ENCODE results near the gene ARAP1. TPM values are rescaled to one million over a fixed set of nuclear protein-coding genes. Genes with fewer than 3 reads are reported as not detected.

The ARAP1 gene
- total RNA-seq, 2 donors from 2014 or later = 98.0 to 216 TPM

DNA sequence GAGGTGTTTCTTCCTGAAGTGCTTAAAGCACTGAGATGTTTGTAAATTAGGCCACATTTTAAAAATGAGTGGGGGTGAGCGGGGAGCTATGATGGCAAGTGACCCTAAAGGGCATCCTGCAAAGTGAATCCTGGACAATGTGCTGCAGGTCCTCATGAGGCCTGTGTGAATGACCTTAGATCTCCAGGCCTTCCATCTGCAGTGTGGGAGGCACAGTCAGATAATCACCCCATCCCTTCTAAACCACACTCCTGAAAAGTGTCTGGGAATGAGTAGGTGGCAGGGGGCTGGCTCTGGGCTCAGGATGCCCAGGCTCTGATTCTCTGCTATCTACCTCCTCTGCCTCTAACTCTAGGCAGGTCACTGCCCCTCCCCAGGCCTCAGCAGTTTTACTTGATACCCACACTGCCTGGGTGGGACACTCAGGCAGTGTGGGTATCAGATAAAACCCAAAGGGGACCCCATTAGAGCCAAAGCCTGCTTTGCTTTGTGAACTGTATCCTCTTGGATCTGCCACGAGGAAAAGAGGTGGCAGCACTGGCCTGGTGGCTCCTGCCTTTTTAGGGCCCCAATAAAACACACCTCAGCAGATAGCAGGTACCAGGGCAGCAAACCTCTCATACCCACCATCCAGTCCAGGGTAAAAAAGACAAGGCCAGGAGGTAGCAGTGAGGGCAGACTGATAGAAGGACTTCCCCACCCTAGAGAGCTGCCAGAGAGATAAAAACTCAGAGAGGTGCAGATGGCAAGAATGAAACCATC, 31.1 kb upstream of the ARAP1 start:
- ATAC-seq (replicated peaks) = no peak
- H3K27ac Mint-ChIP-seq = no peak overlapping the region
- H3K9me3 Mint-ChIP-seq = no peaks in the 10 kb centered on the region
- no peaks in the 10 kb centered on the region for H3K36me3 Mint-ChIP-seq (ENCODE audit: low read depth)
- H3K27me3 Mint-ChIP-seq = no peaks in the 10 kb centered on the region
- H3K4me1 Mint-ChIP-seq = peaks cover 17% of the 10 kb centered on the region
- peak overlapping the region; percentile 70 for H3K4me3 Mint-ChIP-seq

DNA sequence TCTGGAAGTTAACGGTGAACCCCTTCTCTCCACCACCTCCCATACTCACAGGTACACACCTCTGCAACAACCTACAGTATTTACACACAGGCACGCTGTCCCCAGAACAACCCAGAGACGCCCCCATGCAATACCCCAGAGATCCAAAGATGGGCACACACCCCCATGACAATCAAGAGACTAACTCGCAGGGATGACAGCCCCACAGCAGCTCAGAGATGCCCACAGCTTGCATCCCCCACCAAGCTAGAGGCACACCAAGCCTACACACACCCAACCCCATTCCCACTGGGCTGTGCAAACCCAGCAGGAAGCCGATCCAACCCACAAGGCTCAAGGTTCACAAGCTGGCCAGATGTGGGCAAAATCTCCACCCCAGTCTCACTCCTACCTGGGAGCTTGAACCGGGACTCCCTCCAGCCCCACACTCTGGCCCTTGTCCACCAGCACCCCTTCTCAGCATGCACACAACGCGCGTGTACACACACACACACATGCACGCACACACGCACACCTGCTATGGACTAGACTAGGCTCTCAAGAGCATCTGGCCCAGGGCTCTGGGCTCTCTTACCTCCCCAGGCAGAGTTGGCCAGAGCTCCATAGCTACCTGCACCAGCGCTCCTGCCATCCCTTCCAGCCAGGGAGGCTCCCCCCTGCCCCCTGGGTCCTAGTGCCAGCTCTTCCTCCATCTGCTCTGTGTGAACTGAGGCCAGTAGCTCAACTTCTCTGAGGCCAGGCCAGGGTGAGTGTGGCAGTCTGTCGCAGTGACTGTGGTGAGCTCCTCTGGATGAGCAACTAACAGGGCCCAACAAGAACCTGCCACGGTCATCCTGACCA, 30.1 kb upstream of the ARAP1 start:
- ATAC-seq (replicated peaks) = peak; percentile 20
- H3K9me3 Mint-ChIP-seq = no peaks in the 10 kb centered on the region
- peak overlapping the region; percentile 70 for H3K4me3 Mint-ChIP-seq
- H3K36me3 Mint-ChIP-seq (ENCODE audit: low read depth) = no peaks in the 10 kb centered on the region
- H3K4me1 Mint-ChIP-seq = peaks cover 17% of the 10 kb centered on the region
- H3K27me3 Mint-ChIP-seq = no peaks in the 10 kb centered on the region
- peak overlapping the region; percentile 6 for H3K27ac Mint-ChIP-seq

DNA sequence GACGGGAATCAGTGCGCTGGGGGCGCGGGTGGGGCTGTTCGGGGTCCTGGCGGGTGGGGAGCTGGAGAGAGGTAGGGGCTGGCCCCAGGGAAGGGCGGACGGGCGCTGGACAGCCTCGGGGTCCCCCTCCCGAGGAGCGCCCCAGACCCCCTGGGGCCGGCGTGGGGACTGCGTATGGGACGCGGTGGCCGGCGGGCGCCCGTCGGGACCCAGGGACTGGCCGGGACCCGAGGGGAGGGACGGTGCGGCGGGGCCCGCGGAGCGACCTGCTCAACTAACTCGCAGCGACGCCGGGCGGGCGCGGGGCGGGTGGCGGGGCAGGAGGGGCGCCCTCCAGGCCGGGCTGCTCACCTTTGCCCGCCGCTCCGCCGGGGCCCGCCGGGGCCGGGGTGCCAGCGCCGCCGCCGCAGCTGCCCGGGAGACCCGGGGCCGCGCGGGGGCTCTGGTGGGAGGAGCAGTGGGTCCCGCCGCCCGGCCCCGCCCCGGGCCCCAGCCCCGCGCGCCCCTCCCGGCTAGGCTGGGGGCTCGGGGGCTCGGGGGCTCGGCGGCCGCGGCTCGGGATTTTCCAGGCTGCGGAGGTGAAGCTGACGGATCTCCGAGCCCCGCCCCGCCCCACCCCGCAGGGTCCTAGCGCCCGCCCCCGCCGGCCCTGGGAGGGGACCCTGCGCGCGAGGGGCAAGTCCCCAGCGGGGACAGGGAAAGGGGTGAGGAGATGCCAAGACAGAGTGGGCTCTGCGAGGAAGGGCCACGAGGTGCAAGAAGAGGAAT, 29.3 kb upstream of the ARAP1 start:
- H3K36me3 Mint-ChIP-seq (ENCODE audit: low read depth) = no peaks in the 10 kb centered on the region
- peak overlapping the region; percentile 6 for H3K27ac Mint-ChIP-seq
- H3K9me3 Mint-ChIP-seq = no peaks in the 10 kb centered on the region
- ATAC-seq (replicated peaks) = peak; percentile 66
- H3K4me3 Mint-ChIP-seq = peak overlapping the region; percentile 70
- peaks cover 17% of the 10 kb centered on the region for H3K4me1 Mint-ChIP-seq
- H3K27me3 Mint-ChIP-seq = no peaks in the 10 kb centered on the region

DNA sequence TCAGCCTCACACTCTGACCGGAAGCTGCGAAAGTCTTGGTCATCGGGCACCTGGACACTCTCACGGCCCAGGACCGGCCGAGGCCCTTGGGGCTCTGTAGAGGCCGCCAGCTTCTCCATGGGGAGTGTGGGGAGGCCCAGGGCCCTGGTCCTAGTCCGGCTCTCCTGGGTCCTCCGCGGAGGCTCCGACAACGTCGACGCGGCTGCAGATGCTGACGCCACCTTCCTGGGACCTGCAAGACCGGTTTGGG, 28.8 kb upstream of the ARAP1 start:
- Mint-ChIP-seq H3K4me3 (peak overlapping the region; percentile 55), H3K27me3 (no peaks in the 10 kb centered on the region), H3K4me1 (peaks cover 17% of the 10 kb centered on the region), H3K27ac (no peak overlapping the region), H3K36me3 (ENCODE audit: low read depth) (no peaks in the 10 kb centered on the region), H3K9me3 (no peaks in the 10 kb centered on the region)
- peak; percentile 2 for ATAC-seq (replicated peaks)

DNA sequence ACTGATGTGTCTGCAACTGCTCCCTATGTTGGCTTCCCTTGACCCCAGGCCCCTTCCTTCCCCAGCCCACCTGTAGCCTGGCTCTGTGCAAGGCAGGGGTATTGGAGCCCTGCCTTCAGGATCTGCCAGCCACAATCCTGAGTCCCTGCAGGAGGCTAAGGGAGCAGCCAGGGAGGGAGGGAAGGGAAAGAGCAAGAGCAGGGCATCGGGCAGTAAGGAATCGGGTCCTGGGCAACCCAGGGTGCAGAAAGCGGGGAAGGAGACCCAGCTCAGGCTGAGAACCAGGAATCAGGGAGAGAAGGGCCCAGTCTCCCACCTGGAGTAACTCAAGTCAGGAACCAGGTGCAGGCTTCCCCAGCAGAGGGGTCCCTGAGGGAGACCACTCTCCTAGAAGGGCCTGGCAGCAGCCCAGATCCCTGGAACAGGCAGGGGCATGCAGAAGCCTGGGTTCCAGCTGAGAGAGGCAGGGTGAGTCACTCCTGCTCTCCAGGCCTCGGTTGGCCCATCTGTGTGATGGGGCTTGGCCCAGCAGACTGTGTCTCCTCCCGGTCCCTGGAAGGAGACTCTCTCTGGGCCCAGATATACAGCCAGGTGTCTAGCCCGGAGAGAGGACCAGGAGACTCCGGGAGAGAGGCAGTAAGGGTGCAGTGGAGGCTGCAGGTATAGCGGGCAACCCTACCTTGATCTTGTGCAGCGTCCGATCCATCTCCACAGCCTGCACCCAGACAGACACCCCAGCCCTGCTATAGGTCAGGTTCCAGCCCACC, 28.3 kb upstream of the ARAP1 start:
- Mint-ChIP-seq H3K9me3 (no peaks in the 10 kb centered on the region), H3K36me3 (ENCODE audit: low read depth) (no peaks in the 10 kb centered on the region), H3K4me3 (peak overlapping the region; percentile 55), H3K27me3 (no peaks in the 10 kb centered on the region), H3K27ac (no peak overlapping the region), H3K4me1 (peaks cover 17% of the 10 kb centered on the region)
- no peak for ATAC-seq (replicated peaks)

DNA sequence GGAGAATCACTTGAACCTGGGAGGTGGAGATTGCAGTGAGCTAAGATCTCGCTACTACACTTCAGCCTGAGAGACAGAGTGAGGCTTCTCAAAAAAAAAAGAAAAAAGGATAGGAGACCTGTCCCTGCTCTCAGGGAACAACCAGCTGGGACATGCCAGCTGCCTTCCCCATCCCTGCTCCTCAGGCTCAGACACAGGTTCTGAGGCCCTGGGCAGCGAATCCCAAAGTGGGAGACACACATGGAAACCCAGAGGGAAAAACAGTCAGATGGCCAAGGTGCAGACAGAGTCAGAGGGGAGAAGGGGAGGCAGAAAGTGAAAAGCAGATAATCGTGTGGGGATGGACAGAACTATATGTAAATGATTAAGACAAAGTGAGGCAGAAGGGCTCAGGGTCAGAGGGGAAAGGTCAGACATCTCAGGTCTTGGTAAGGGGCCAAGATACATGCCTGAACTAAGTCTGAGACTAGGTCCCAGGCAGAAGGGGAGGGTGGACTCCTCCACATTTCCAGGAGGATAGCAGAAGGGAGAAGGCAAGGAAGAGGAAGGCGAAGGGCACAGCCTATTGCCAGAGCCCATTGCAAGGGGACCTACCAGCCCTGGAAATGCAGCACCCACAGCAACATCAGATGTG, 27.4 kb upstream of the ARAP1 start:
- H3K4me1 Mint-ChIP-seq = peaks cover 17% of the 10 kb centered on the region

DNA sequence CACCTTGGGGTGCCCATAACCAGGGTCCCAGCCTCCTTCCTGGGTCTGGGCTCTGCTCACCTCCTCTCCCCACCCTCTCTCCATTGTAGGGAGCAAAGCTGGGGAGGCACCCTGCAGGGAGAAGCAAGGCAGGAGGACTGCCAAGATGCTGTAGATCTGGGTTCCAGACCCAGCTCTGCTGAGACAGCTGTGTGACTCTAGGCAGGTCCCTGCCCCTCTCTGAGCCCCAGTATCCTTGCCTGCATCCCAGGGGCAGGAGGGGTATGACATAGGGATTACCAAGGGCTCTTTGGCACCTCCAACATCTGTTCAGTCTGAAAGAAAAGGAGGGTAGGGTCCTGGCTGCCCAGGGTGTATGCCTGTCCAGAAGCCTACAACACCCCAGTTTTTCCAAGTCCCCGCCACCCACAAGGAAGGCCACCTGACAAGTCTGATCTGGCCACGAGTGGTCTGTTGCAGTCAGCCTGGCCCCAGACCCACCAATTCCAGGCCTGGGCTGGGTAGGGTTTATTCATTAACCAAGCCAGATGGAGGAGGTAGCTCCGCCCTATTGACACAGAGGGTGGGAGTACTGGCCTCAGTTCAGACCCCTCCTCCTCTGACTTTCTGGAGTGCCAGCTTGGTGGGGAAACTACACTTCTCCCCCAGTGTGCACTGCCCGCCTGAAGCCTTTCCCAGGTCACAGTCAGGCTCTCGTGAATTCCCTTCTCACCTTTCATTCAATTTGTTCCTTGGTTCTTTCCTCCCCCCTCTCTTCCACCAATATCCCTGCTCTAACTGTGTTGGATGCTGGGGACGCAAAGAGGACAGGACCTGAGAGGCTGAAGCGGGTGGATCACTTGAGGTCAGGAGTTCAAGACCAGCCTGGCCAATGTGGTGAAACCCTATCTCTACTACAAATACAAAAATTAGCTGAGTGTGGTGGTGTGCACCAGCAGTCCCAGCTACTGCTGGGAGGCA, 26.6 kb upstream of the ARAP1 start:
- ATAC-seq (replicated peaks) = no peak
- Mint-ChIP-seq H3K9me3 (no peaks in the 10 kb centered on the region), H3K27me3 (no peaks in the 10 kb centered on the region), H3K27ac (no peak overlapping the region), H3K36me3 (ENCODE audit: low read depth) (no peaks in the 10 kb centered on the region), H3K4me3 (peak overlapping the region; percentile 38), H3K4me1 (peaks cover 17% of the 10 kb centered on the region)

More for the DNA sequence above, 27.4 kb upstream of the ARAP1 start:
- Mint-ChIP-seq H3K36me3 (ENCODE audit: low read depth) (no peaks in the 10 kb centered on the region), H3K9me3 (no peaks in the 10 kb centered on the region), H3K27me3 (no peaks in the 10 kb centered on the region), H3K4me3 (peak overlapping the region; percentile 38), H3K27ac (no peak overlapping the region)
- ATAC-seq (replicated peaks) = no peak

DNA sequence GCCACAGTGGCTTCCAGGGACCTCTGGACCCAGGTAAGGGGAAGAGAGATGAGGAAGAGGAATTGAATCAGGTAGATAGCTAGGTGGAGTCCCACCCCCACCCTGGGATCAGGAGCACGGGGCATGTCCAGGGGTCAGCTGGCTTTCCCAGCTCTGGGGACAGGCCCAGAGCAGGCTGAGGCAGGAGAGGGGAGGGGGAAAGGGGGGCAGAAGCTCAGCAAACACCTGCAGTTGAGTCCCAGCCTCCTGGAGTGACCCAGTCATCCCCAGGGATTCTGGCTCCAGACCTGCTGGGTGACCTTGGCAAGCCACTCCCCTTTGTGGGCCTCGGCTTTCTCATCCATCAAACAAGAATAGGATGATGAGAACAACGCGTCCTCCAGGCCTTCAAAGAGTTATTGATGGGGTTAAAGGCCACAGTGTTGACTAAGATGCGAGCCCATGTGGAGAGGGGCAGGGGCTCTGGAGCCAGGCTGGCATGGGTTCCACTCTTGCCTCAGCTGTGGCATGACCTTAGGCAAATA, 25.6 kb upstream of the ARAP1 start:
- Mint-ChIP-seq H3K27ac (no peak overlapping the region), H3K27me3 (no peaks in the 10 kb centered on the region), H3K4me3 (no peak overlapping the region), H3K4me1 (peaks cover 17% of the 10 kb centered on the region), H3K9me3 (no peaks in the 10 kb centered on the region), H3K36me3 (ENCODE audit: low read depth) (no peaks in the 10 kb centered on the region)
- ATAC-seq (replicated peaks) = no peak

DNA sequence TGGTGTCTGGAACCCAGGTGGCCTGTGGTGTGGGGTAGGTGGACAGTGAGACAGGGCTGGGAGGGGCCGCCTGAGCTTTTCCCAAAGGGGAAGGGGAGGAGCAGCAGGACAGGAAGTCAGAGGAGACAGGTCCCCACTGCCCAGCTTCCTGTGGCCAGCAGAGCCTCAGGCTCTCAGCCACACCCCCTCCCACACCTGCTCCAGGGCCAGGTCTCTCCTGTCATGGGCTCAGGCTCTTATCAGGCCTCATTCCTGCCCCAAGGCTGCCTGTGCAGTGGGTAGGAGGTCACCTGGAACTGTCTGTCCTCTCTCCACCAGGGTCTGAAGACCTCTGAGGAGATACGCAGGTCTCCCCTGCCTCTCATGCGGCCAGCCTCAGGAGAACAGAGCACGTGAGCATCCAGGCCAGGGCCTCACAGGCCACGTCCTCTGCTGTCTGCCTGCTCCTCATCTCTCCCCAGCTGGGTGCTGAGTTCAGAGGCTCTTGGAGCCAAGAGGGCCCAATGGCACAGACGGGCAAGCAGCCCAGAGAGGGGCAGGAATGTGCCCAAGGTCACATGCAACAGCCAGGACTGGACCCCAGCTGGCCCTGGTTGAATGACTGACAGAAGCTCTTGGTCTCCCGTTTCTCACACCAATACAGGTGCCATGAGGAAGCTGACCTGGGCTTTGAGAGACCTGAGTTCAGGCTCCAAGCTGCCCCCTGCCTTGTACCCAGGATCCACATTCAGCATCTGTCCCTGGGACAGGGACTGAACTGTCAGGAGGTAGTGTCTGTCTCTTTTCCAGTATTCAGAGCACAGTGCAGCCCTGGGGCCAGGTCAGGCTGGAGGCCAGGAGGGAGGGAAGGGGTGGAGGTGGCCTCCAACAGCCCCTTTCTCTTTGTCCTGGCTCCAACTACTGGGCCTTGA, 24.9 kb upstream of the ARAP1 start:
- Mint-ChIP-seq H3K36me3 (ENCODE audit: low read depth) (no peaks in the 10 kb centered on the region), H3K4me1 (peaks cover 13% of the 10 kb centered on the region), H3K27me3 (no peaks in the 10 kb centered on the region), H3K27ac (peak overlapping the region; percentile 64), H3K4me3 (no peak overlapping the region), H3K9me3 (no peaks in the 10 kb centered on the region)
- no peak for ATAC-seq (replicated peaks)

DNA sequence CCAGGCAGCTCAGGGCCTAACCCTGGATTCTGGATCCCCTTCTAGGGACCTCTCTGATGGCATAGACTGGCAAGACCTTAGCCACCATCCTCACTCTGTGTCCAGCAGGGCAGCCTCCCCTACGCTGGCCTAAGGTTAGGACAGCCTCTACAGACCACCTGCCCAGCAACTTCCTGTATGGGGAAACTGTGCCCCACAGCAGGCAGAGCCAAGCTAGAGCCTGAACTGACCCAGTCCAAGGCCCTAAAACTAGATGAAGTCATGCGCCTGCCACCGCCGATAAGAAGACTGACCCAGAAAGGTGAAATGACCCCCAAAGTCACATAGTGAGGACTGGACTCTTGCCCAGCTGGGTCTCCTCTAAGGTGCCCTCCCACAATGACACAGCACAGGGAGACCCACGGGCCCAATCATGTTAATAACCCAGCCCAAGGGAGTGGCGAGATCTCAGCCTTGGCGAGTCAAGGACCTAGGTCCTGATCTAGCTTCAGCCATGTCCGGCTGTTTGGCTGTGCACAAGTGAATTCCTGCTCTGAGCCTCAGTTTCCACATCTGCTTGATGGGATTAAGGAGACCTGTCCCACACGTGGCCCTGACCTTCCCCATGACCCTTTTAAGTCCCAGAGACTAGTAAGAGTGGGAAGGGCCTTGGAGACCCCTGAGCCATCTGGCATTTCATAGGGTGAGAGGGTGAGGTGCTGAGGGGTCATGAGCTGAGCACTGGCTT, 24.1 kb upstream of the ARAP1 start:
- no peaks in the 10 kb centered on the region for H3K27me3 Mint-ChIP-seq
- no peak for ATAC-seq (replicated peaks)
- H3K4me1 Mint-ChIP-seq = peaks cover 10% of the 10 kb centered on the region
- no peaks in the 10 kb centered on the region for H3K36me3 Mint-ChIP-seq (ENCODE audit: low read depth)
- H3K4me3 Mint-ChIP-seq = no peak overlapping the region
- H3K9me3 Mint-ChIP-seq = no peaks in the 10 kb centered on the region
- peak overlapping the region; percentile 64 for H3K27ac Mint-ChIP-seq

DNA sequence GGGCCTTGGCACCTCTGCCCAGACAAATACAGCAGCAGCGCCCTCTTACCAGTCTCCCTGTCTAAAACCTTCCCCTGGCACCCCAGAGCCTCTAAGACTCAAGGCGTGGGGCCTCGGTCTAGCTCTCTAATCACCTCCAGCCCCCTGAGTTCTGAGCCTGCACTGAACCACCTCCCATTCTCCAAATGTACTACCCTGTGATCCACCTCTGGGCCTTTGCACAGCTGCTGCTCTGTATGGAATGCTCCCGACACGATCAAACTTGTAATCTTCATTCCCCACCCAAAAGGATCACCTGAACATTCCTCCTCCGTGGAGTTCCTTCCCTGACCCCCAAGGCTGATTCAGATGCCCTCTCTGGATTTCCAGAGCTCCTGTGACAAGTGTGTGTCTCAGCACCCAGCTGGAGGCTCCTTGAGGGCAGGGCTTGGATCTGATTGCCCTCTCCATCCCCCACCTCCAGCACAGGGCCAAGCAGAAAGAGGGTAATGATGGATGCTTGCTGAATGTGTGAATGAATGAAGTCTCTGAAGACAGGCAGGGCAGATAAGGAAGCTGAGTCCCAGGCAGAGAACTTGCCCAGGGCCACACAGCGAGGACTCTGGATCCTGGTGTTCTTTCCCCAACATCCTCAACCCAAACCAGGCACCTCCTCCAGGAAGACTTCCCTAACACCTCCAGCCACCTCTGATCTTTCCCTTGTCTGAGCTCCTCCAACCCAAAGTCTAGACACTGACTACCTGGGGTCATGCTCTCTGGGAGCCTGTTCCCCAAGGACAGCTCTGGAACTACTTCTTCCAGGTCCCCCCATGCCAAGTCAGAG, 23.3 kb upstream of the ARAP1 start:
- Mint-ChIP-seq H3K36me3 (ENCODE audit: low read depth) (no peaks in the 10 kb centered on the region), H3K27me3 (no peaks in the 10 kb centered on the region)

More for the DNA sequence above, 23.3 kb upstream of the ARAP1 start:
- no peak for ATAC-seq (replicated peaks)
- Mint-ChIP-seq H3K4me3 (no peak overlapping the region), H3K27ac (peak overlapping the region; percentile 64), H3K9me3 (no peaks in the 10 kb centered on the region), H3K4me1 (peaks cover 10% of the 10 kb centered on the region)

Measured in activated T-helper 17 cell treated with anti-CD3 and anti-CD28 coated beads, Interleukin-2, amount 50 U/mL, for 72 hours (primary cell).